Smooth muscle cell (in vitro differentiated cells): ENCODE data around the gene NKX6-2. TPM values are rescaled to one million over a fixed set of nuclear protein-coding genes. Genes with fewer than 3 reads are reported as not detected.
"Not testable (repeated sequence)": the region's sequence is repeated elsewhere in the genome, so short reads cannot be mapped to it uniquely, and the experiment has no call there.

ENCODE experiments used
- DNase-seq: peaks from one replicate; lab custom pipeline; 2025; ENCODE audit not compliant: unreplicated experiment; lab: John Stamatoyannopoulos, UW
- H2AFZ ChIP-seq: fragments of 200-600 bp; sonication (generic); 2 replicates; pipeline ENCODE4 v1.6.0; 2016; ENCODE audit warnings: antibody characterized with exemption, low read depth, mild to moderate bottlenecking
- H3F3A ChIP-seq: fragments of 200-600 bp; sonication (generic); 2 replicates; pipeline ENCODE4 v1.6.0; 2017; ENCODE audit warnings: antibody characterized with exemption, low read depth
- H3K27ac ChIP-seq: fragments of 200-600 bp; sonication (generic); 2 replicates; pipeline ENCODE4 v1.5.1; 2016; ENCODE audit warnings: low read depth, mild to moderate bottlenecking
- H3K27me3 ChIP-seq: fragments of 200-600 bp; sonication (generic); 2 replicates; pipeline ENCODE4 v1.6.1; 2016; ENCODE audit warnings: low read depth, mild to moderate bottlenecking
- H3K36me3 ChIP-seq: fragments of 200-600 bp; sonication (generic); 2 replicates; pipeline ENCODE4 v1.5.1; 2016; ENCODE audit warnings: low read depth
- H3K4me1 ChIP-seq: fragments of 200-600 bp; sonication (generic); 2 replicates; pipeline ENCODE4 v1.5.1; 2016; ENCODE audit warnings: low read depth
- H3K4me2 ChIP-seq: fragments of 200-600 bp; sonication (generic); 2 replicates; pipeline ENCODE4 v1.6.0; 2016; ENCODE audit warnings: mild to moderate bottlenecking
- H3K4me3 ChIP-seq: fragments of 200-600 bp; sonication (generic); 2 replicates; pipeline ENCODE4 v1.5.1; 2016; ENCODE audit warnings: mild to moderate bottlenecking
- H3K79me2 ChIP-seq: fragments of 200-600 bp; sonication (generic); 2 replicates; pipeline ENCODE4 v1.6.0; 2016; ENCODE audit warnings: low read depth, mild to moderate bottlenecking
- H3K9ac ChIP-seq: fragments of 200-600 bp; sonication (generic); 2 replicates; pipeline ENCODE4 v1.6.0; 2016; ENCODE audit warnings: low read depth
- H3K9me3 ChIP-seq: fragments of 200-600 bp; sonication (generic); replicated peaks from 2 replicates; pipeline ENCODE4 v1.5.1; 2016; ENCODE audit warnings: low read depth
- H4K20me1 ChIP-seq: fragments of 200-600 bp; sonication (generic); 2 replicates; pipeline ENCODE4 v1.6.0; 2016; ENCODE audit warnings: low read depth
- CTCF ChIP-seq: fragments of 200-600 bp; sonication (generic); IDR thresholded peaks from 2 replicates; pipeline ENCODE4 v1.5.1; 2017; ENCODE audit warnings: borderline replicate concordance, mild to moderate bottlenecking, antibody characterized with exemption; ENCODE audit not compliant: insufficient read depth, poor library complexity, severe bottlenecking
- WGBS: methylation state at CpG from one replicate; pipeline ENCODE4 v1.1.7; 2016; ENCODE audit warnings: low lambda C conversion rate; 5-methylcytosine and 5-hydroxymethylcytosine counted together
- polyA plus RNA-seq: library from polyadenylated mRNA; unstranded; fragments of >200 nt; fragmentation: Nextera tagmentation; extraction: Ambion mirVana; gene quantifications from 2 replicates; pipeline ENCODE4 v1.2.1, GENCODE V29; 2016
- total RNA-seq: library from RNA; depleted of rRNA; stranded (reverse); fragments of >200 nt; gene quantifications from 2 replicates; pipeline ENCODE4 v1.2.3, GENCODE V29; 2014

Gene NKX6-2
- total and polyA plus RNA-seq, 2 experiments from 2014 or later, result 12.7 TPM; not detected in 1

GRCh38 chr10:132826524-132827422 lies 40.8 kb upstream of the NKX6-2 start:
- Histone ChIP-seq H3K4me2 (no peak overlapping the region), H3K9ac (no peak overlapping the region), H4K20me1 (no peaks in the 10 kb centered on the region), H3K9me3 (no peaks in the 10 kb centered on the region), H3K4me3 (no peak overlapping the region), H3K4me1 (no peaks in the 10 kb centered on the region), H3K27ac (no peak overlapping the region), H3K36me3 (no peaks in the 10 kb centered on the region), H2AFZ (no peak overlapping the region), H3K79me2 (no peaks in the 10 kb centered on the region), H3K27me3 (peaks cover 23% of the 10 kb centered on the region), H3F3A (no peaks in the 10 kb centered on the region)
- no peak for TF ChIP-seq CTCF
- 96% methylated on average over 36 of the region's 36 CpGs for WGBS
- no peak for DNase-seq

GRCh38 chr10:132825783-132826523 lies 40.0 kb upstream of the NKX6-2 start:
- H4K20me1 ChIP-seq, H3K4me3 ChIP-seq, H3K9me3 ChIP-seq, DNase-seq, H2AFZ ChIP-seq, H3K4me1 ChIP-seq, H3K9ac ChIP-seq, H3F3A ChIP-seq, H3K4me2 ChIP-seq, H3K27ac ChIP-seq, H3K36me3 ChIP-seq, H3K79me2 ChIP-seq: not testable (repeated sequence)
- 91% methylated on average over 34 of the region's 34 CpGs for WGBS
- H3K27me3 ChIP-seq, result peaks cover 15% of the 10 kb centered on the region

- no peaks in the 10 kb centered on the region for H3K79me2 ChIP-seq
- TF ChIP-seq CTCF, result no peak
- H3K36me3 ChIP-seq, result no peaks in the 10 kb centered on the region
- H3K4me2 ChIP-seq, result no peak overlapping the region
- no peak overlapping the region for H2AFZ ChIP-seq
- H3K9ac ChIP-seq, result no peak overlapping the region
- peaks cover 4% of the 10 kb centered on the region for H3K27me3 ChIP-seq
- H3K4me3 ChIP-seq, result no peak overlapping the region
- H3K9me3 ChIP-seq, result no peaks in the 10 kb centered on the region
- DNase-seq, result no peak
- no peak overlapping the region for H3K27ac ChIP-seq
- H3F3A ChIP-seq, result no peaks in the 10 kb centered on the region
- WGBS, result 90% methylated on average over 13 of the region's 13 CpGs
- H4K20me1 ChIP-seq, result no peaks in the 10 kb centered on the region
- H3K4me1 ChIP-seq, result no peaks in the 10 kb centered on the region
Measured at GRCh38 chr10:132820056-132820455, 34.1 kb upstream of the NKX6-2 start.

GRCh38 chr10:132817701-132818211 lies 31.8 kb upstream of the NKX6-2 start:
- Histone ChIP-seq H3K4me3 (no peak overlapping the region), H3K9ac (no peak overlapping the region), H3K79me2 (no peaks in the 10 kb centered on the region), H4K20me1 (no peaks in the 10 kb centered on the region), H3K9me3 (no peaks in the 10 kb centered on the region), H3K4me2 (no peak overlapping the region), H3K4me1 (no peaks in the 10 kb centered on the region), H2AFZ (no peak overlapping the region), H3K36me3 (no peaks in the 10 kb centered on the region), H3K27ac (no peak overlapping the region), H3K27me3 (peaks cover 4% of the 10 kb centered on the region), H3F3A (no peaks in the 10 kb centered on the region)
- WGBS, result 93% methylated on average over 29 of the region's 29 CpGs
- no peak for TF ChIP-seq CTCF
- DNase-seq, result no peak
